Stimulated activated CD8-positive, alpha-beta memory T cell treated with anti-CD3 and anti-CD28 coated beads, Interleukin-4, amount 100 ng/mL, for 1 hour (primary cell): ENCODE data around the gene XIRP1.

Source experiments
- DNase-seq, 2 donors: peaks; one replicate each; pipeline ENCODE4 v3.0.0-alpha.2; 2020; ENCODE audit warnings: low read depth in 2 of 2, low spot score in 1 of 2

The XIRP1 gene

GRCh38 chr3:39146083-39146501, 46.3 kb downstream of the XIRP1 start:
- DNase-seq, result no peak

GRCh38 chr3:39144748-39145380, 47.5 kb downstream of the XIRP1 start:
- DNase-seq, result no peak

GRCh38 chr3:39144095-39144747, 48.2 kb downstream of the XIRP1 start:
- no peak for DNase-seq

- no peak for DNase-seq
Observed at GRCh38 chr3:39143051-39143885, 49.1 kb downstream of the XIRP1 start.

- DNase-seq, result no peak
Observed at GRCh38 chr3:39142067-39142466, 50.3 kb downstream of the XIRP1 start.

GRCh38 chr3:39141171-39141995, 51.0 kb downstream of the XIRP1 start:
- DNase-seq, result no peak

- DNase-seq, result no peak
Observed at GRCh38 chr3:39140341-39140971, 51.9 kb downstream of the XIRP1 start.

GRCh38 chr3:39139442-39139841, 53.0 kb downstream of the XIRP1 start:
- DNase-seq, result no peak

- no peak for DNase-seq
Observed at GRCh38 chr3:39138804-39139415, 53.5 kb downstream of the XIRP1 start.

GRCh38 chr3:39137991-39138803, 54.2 kb downstream of the XIRP1 start:
- DNase-seq, result no peak

- DNase-seq, result no peak
Observed at GRCh38 chr3:39137435-39137936, 54.9 kb downstream of the XIRP1 start.

- no peak for DNase-seq
Observed at GRCh38 chr3:39136533-39137434, 55.6 kb downstream of the XIRP1 start.

- no peak for DNase-seq
Observed at GRCh38 chr3:39135170-39135805, 57.1 kb downstream of the XIRP1 start.

GRCh38 chr3:39134305-39134704, 58.1 kb downstream of the XIRP1 start:
- DNase-seq, result no peak

GRCh38 chr3:39133822-39134221, 58.6 kb downstream of the XIRP1 start:
- DNase-seq, result no peak
